GM11168 (cell line): ENCODE results near the gene TMEM185A.
"Not testable (repeated sequence)": the region's sequence is repeated elsewhere in the genome, so short reads cannot be mapped to it uniquely, and the experiment has no call there.

ENCODE experiments used
- in situ Hi-C: fragments of 300-500 bp; cut with MboI; formaldehyde crosslinking; loops from one replicate; pipeline ENCODE4 v1.12.0; 2022; ENCODE audit warnings: low sequenced_read_pairs; ENCODE audit not compliant: unreplicated experiment

TMEM185A gene

DNA sequence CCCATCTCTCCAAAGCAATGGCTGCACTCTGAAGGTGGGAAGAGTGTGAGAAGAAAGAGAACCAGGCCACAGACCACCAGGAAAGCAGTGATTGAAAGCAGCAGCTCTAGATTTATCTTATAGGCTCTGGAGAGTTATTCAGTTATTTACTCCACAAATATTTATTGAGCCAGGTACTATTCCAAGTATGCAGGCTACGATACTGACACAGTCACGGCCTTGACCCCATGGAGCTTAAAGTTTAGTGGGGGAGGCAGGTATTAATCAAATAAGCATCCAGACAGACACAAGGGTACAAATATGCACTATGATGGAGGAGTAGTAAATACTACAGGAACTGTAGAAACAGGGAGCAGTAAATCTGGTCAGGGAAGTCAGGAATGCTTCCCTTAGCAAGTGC, 2.8 kb downstream of the TMEM185A start:
- in situ Hi-C loops = loop anchor here (25.0 kb wide), 1 partner anchor 116 kb away; the partner anchor contains the start of gene IDS

DNA sequence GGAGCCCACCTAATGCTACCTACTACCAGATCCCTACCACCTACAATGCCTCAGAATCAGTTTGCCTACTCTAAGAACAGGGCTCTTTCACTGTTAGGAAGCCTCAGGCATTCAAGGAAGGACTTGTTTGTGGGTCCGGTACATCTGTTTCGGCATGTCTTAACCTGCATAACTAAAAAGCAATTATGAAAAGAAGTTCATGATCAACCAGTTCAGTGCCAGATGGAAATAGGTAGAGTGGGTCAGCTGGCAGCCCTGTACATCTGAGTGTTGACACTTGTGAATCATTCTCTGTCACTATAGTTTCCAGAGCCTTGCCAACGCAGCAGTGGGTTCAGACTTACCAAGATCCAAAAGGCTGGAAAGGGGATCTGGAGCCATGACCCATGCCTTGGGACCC, 3.3 kb downstream of the TMEM185A start:
- in situ Hi-C loops = loop anchor here (25.0 kb wide), 1 partner anchor 116 kb away; the partner anchor contains the start of gene IDS

DNA sequence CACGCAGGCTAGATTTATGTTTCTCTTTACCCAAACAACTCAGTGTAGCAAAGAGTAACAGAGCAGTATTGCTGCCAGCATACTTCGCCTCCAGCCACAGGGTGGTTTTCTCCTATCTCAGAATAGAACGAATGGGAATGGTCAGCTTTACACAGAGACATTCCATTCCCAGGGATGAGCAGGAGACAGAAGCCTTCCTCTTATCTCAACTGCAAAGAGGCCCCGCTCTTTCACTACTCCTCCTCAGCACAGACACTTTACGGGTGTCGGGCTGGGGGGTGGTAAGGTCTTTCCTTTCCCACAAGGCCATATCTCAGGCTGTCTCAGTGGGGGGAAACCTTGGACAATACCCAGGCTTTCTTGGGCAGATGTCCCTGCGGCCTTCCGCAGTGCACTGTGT, 4.8 kb downstream of the TMEM185A start:
- in situ Hi-C loops = loop anchor here (25.0 kb wide), 1 partner anchor 115 kb away; the partner anchor contains the start of gene IDS

DNA sequence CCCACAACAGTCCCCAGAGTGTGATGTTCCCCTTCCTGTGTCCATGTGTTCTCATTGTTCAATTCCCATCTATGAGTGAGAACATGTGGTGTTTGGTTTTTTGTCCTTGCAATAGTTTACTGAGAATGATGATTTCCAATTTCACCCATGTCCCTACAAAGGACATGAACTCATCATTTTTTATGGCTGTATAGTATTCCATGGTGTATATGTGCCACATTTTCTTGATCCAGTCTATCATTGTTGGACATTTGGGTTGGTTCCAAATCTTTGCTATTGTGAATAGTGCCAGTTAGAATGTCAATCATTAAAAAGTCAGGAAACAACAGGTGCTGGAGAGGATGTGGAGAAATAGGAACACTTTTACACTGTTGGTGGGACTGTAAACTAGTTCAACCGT, 11.9 kb downstream of the TMEM185A start:
- in situ Hi-C loops = not testable (repeated sequence)

DNA sequence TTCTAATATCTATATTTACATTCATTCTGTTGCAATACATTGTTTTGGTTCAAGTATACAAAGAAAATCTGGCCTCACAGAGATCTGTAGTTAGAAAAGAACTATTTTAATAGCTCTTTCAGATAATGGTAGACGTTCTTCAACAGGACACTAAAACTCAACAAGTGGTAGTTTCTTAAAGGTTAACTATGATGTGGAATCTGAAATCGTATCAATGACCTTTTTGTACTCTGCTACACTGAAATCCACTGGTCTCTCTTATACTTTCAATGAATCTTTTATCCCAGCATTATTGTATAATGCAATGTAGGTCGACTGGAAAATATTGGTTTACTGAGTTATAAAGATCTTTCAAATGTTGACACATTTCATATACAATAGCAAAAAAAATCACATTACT, 12.7 kb downstream of the TMEM185A start:
- in situ Hi-C loops = no loop called here

DNA sequence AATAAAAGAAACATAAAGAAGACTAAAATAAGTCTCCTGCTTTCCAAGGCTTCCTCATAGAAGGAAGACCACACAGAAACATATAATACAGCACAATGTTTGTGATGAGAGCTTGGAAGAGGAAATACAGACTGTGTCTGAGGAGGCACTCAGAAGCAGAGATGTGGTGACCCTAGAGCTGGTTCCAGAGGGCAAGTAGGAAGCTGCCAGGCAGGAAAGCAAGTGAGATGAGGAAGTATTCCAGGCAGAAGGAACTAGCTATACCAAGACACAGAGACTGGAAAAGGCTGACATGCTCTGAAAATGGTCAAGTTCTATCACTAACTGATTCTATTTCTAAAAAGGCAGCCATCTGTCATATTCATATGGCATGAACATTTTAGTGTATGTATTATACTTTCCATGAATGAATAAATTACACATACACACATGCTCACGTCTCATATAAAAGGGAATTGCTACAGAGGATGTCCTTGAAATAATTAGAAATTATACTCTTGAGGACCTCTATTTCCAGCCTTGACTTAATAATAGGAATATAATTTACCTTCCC, 19.9 kb downstream of the TMEM185A start:
- in situ Hi-C loops = no loop called here

GRCh38 chrX:149610511-149610910, 21.1 kb downstream of the TMEM185A start:
- in situ Hi-C loops = no loop called here

- in situ Hi-C loops = no loop called here
Observed at GRCh38 chrX:149607699-149608098, 23.9 kb downstream of the TMEM185A start.

DNA sequence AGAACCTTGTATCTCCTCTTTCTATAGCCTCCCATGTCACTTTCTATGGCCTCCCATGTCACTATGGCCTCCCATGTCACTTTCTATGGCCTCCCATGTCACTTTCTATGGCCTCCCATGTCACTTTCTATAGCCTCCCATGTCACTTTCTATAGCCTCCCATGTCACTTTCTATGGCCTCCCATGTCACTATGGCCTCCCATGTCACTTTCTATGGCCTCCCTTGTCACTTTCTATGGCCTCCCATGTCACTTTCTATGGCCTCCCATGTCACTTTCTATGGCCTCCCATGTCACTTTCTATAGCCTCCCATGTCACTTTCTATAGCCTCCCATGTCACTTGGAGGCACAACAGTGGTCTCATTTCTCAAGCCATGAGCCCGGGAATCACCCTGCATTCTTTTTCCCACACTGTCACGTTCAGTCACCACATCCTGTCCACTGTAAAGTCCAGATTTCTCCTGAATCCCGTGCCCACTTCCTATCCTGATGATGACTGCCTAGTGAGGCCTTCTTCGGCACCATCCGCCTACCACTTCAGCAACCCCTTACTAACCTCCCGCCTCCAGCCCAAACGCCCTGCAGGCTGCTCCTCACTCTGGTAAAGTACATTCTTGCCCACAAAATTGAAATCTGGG, 26.2 kb downstream of the TMEM185A start:
- in situ Hi-C loops = not testable (repeated sequence)

DNA sequence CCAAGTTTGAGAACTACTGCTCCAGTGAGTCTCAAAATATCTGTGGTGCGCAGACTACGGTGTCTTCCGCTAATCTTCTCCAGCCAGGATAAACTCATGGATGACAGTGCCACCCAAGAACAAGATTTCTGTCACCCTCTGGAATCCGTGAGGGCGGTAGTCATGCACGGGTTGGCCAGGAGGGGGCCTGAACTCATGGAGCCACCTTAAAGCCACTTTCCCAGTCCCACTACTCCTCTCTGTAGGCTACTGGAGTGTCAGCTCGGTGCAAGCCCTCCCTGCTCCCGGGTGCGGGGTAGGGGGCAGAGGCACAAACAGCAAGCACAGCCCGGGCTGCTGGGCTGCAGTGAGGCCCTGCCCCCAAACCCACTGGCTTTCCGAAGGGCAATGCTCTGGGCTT, 33.0 kb downstream of the TMEM185A start:
- in situ Hi-C loops = not testable (repeated sequence)

DNA sequence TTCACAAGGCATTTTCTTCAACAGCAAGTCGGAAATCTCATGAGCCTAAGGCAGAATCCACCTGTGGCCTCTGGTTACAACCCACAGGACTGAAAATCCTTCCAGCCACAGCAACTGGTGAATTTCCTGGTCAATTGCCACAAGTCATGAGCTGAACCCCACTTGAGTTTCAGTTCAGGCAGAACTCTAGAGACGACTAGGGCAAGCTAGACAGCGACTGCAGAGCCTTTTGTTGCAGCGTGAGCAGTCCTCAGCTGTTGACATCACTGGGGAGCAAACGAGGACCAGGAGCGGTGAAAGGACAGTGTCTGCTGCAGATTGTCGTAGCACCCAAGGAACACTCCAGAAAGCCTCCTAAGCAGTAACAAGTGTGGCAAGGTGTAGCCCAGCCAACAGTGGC, 35.6 kb downstream of the TMEM185A start:
- in situ Hi-C loops = not testable (repeated sequence)

- in situ Hi-C loops = not testable (repeated sequence)
Observed at GRCh38 chrX:149595214-149595613, 36.4 kb downstream of the TMEM185A start, which contains the start of gene HSFX2. HSFX2 (minus strand) TSS chrX:149595314; CDS start chrX:149594700, 614 bp downstream.

- in situ Hi-C loops = not testable (repeated sequence)
Observed at GRCh38 chrX:149590993-149591392, 40.6 kb downstream of the TMEM185A start.

GRCh38 chrX:149587359-149587758, 44.2 kb downstream of the TMEM185A start, which contains the start of gene MAGEA9B:
MAGEA9B (minus strand) TSS chrX:149587459; CDS start chrX:149583179, 4,280 bp downstream.
- in situ Hi-C loops = not testable (repeated sequence)

DNA sequence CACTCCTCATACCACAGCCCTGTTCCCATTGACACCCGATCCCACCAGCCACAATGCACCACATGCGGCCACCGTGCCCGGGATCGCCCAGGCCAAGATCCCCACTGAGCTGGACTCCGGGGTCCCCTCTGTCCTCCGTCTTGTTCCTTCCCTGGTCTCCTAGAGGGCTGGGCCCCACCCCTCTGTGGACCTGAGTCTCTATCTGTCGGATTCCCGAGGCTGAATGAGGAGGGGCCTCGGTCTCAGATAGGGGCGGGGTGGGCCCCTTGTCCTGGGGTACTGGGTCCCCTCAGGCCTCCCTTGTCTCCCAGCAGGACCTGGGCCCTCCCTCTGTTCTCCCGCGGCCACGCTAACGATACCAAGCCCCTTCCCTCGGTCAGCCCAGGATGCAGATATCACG, 46.0 kb downstream of the TMEM185A start:
- in situ Hi-C loops = not testable (repeated sequence)

GRCh38 chrX:149573456-149573855, 58.1 kb downstream of the TMEM185A start:
- in situ Hi-C loops = loop anchor here (25.0 kb wide), 1 partner anchor 214 kb away; the partner anchor contains the start of gene MAGEA9

DNA sequence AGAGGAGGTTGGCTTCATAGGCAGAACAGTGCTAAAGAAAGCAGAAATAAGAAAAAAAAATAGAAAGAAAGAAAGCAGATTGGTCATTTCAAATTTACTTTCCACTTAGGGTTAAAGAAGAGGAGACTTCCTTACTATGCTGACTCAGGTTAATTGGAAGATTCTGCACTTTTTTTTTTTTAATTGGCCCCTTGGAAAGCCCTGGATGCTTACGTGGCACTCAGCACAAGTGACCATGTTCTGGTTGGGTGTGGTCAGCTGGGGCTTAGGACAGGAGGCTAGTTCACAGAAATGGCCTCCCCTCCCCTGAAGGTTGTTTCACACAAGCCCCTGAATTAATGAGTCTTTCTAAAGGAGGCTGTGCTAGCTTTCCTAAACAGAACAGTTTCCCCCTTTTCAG, 58.8 kb downstream of the TMEM185A start:
- in situ Hi-C loops = loop anchor here (25.0 kb wide), 1 partner anchor 215 kb away; the partner anchor contains the start of gene MAGEA9

- in situ Hi-C loops = loop anchor here (25.0 kb wide), 1 partner anchor 216 kb away; the partner anchor contains the start of gene MAGEA9
Observed at GRCh38 chrX:149571770-149572169, 59.8 kb downstream of the TMEM185A start.

- in situ Hi-C loops = loop anchor here (25.0 kb wide), 1 partner anchor 217 kb away; the partner anchor contains the start of gene MAGEA9
Observed at GRCh38 chrX:149570668-149571067, 60.9 kb downstream of the TMEM185A start.

GRCh38 chrX:149569770-149570169, 61.8 kb downstream of the TMEM185A start:
- in situ Hi-C loops = loop anchor here (10.0 to 25.0 kb wide), 2 partner anchors 218 to 355 kb away; partner anchors contain the start of genes HSFX4 and MAGEA9

GRCh38 chrX:149568701-149569296, 62.8 kb downstream of the TMEM185A start:
- in situ Hi-C loops = loop anchor here (10.0 to 25.0 kb wide), 2 partner anchors 219 to 356 kb away; partner anchors contain the start of genes HSFX4 and MAGEA9
